Caki2 (cell line): ENCODE results near the gene PLXNA4. TPM values are rescaled to one million over a fixed set of nuclear protein-coding genes. Genes with fewer than 3 reads are reported as not detected.

Source experiments
- DNase-seq: peaks from one replicate; pipeline ENCODE4 v3.0.0-alpha.2; 2015; ENCODE audit warnings: low read depth
- in situ Hi-C: cut with HindIII; loops from 2 replicates; pipeline ENCODE4 v1.10.0; 2016; ENCODE audit warnings: low sequenced_read_pairs, low pct_unique_long_range_greater_than_20kb, mixed read lengths
- total RNA-seq: library from RNA; depleted of rRNA; stranded (reverse); fragments of >200 nt; shearing (Covaris generic); gene quantifications from 2 replicates; pipeline ENCODE4 v1.2.3, GENCODE V29; 2014; ENCODE audit warnings: low replicate concordance

PLXNA4 gene
- total RNA-seq, 1 experiment from 2014 or later, result 0.34 TPM

- in situ Hi-C loops, result no loop called here
- no peak for DNase-seq
These were observed 275.5 kb downstream of the PLXNA4 start for GRCh38 chr7:132300599-132301277.

GRCh38 chr7:132298790-132299189 lies 277.5 kb downstream of the PLXNA4 start:
- in situ Hi-C loops, result no loop called here
- DNase-seq, result no peak

DNA sequence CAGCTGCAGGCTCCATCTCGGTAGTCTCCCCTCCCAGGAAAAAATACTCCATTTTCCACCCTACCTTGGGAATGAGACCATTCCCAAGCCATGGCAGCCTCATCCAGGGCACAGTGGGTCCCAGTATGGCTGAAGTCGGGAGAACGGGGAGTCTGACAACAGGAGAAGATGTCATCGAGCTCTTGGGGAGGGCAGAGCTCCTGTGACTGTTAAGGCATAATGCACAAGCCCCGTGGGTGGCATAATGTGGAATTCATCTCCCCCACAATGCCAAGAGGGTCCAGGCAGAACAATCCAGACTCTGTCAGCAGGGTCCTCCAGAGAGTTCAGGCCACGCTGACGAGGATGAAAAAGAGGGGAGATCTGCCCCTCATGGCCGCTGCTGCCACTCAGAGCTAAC lies 279.4 kb downstream of the PLXNA4 start:
- in situ Hi-C loops, result no loop called here
- DNase-seq, result no peak

DNA sequence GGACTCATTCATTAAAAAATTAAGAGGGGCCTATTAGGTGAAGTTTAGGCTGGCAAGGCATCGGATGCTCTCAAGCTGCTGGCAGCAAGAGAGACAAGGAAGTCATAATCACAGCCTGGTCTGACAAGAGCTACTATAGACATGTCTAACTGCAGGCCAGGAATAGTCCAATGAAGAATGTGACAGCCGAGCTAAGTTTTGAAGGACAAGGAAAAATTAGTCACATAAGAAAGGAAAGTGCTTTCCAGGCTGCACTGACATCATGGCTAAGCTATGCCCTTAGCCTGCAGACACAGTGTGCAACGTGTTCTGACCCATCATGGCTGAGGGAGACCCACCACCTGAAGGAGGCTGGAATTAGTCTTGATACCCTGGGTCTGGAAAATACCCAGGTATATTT lies 281.1 kb downstream of the PLXNA4 start:
- in situ Hi-C loops, result no loop called here
- DNase-seq, result no peak

- in situ Hi-C loops, result no loop called here
- no peak for DNase-seq
These were observed 283.5 kb downstream of the PLXNA4 start for GRCh38 chr7:132292803-132293202.

DNA sequence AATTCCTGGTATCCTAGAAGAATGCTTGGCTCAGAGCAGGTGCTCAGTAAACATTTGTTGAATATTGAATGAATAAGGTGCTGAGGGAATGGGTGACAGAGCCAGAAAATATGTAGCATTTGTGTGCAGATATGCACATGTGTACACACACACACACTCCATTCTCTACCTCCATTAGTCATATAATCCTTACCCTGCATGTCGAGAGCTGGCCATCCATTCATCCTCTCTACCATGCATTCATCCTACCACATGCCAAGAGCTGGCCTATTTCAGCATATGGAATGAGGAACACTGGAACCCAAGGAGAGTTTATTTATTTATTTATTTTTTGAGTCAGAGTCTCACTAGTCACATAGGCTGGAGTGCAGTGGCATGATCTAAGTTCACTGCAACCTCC lies 284.8 kb downstream of the PLXNA4 start:
- no peak for DNase-seq
- in situ Hi-C loops, result no loop called here

DNA sequence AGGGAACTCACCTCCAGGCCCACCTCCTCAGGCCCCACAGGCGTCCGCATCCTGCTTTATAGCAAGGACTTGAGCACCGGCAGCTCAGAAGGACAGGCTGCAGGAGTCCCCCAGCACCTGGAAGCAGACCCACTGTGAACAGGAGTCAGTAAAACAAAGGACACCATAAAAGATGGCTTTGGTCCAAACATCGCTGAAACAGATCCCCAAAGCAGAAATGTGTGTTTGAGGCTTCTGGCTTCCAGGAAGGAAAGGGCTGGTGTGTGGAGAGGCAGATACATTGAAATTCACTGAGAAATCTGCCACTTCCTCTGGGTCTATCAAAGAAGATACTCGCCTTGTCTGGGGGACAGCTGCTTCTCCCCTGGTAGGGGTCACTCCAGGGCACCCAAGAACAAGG lies 286.2 kb downstream of the PLXNA4 start:
- in situ Hi-C loops, result no loop called here
- DNase-seq, result no peak

- in situ Hi-C loops, result no loop called here
- DNase-seq, result no peak
These were observed 289.4 kb downstream of the PLXNA4 start for GRCh38 chr7:132286836-132287235.

DNA sequence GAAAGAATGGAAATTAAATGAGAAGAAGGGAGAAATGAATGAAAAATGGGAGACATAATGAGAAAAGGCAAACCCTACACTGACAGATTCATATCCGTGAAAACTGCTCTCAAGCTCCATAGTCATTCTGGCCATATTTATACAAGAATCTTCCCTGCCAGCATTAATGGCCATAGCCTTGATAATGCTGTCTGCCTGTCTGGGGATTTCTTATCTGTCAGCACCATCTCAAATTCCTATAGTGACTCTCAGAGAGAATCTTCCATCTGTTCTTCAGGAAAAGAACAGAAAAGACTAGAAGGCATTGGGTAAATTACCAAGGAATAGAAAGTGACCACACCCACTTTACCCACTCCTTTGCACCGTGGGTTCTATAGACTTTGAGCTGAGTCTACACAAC lies 295.9 kb downstream of the PLXNA4 start:
- in situ Hi-C loops, result no loop called here
- no peak for DNase-seq

DNA sequence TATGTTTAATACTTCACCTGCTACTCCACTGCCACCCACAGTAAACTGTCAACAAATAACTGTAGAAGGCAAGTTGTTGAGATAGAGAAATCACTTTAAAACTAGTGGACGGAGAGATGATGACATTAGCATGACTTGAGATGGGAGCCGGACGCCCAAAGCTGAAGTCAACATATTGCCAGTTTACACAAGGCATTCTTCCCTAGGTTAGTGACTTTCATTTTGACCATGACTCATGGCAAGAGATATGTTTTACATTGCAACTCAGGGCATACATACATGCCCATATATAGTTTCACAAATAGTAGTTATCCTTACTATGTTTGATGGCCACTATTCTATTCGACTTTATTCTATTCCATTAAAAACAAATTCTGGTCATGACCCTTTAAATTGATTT lies 296.6 kb downstream of the PLXNA4 start:
- in situ Hi-C loops, result no loop called here

GRCh38 chr7:132276976-132277725 lies 299.1 kb downstream of the PLXNA4 start:
- in situ Hi-C loops, result no loop called here
- DNase-seq, result peak; percentile 27

More for the DNA sequence above, 296.6 kb downstream of the PLXNA4 start:
- DNase-seq, result no peak

- DNase-seq, result no peak
- in situ Hi-C loops, result no loop called here
These were observed 300.0 kb downstream of the PLXNA4 start for GRCh38 chr7:132276234-132276630.

- no peak for DNase-seq
- in situ Hi-C loops, result no loop called here
These were observed 300.6 kb downstream of the PLXNA4 start for GRCh38 chr7:132275416-132276233.

GRCh38 chr7:132272763-132273371 lies 303.4 kb downstream of the PLXNA4 start:
- no peak for DNase-seq
- in situ Hi-C loops, result no loop called here

DNA sequence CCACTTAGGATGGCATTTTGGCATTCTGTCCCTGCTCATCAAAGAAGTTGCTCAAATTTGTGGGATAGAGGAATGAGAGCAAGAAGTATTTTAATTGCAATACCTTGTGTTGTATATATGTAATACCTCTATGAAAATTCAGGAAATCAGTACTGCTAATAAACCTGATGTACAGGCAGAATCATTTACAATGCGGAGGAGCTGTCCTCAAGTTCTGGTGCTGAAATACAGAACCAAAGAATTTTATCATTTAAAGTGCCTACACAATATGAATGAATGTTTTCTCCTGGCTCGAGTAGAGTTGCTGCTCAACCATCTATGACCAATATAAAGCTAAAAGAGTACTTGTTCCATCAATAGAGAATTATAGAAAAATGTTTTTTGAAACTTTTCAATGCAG lies 305.8 kb downstream of the PLXNA4 start:
- in situ Hi-C loops, result no loop called here
- DNase-seq, result no peak

- in situ Hi-C loops, result no loop called here
- DNase-seq, result no peak
These were observed 306.6 kb downstream of the PLXNA4 start for GRCh38 chr7:132269718-132270117.

DNA sequence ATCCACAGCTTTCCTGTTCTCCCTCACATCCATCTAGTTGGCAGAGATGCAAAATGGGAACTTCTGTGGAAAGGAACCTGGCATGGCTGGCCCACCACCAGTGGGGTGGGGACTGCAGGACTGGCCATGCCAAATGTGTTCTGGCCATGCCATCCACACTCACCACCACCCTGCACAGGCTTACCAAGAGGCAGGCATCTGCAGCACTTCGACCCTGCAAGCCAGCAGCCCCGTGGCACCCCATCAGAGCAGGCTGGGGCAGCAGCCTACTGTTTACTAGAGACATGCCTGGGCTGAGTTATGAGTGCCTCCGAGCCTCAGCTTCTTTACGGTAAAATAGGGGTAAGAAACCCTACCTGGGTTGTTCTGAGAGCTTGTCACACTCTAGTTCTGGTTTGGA lies 313.1 kb downstream of the PLXNA4 start:
- in situ Hi-C loops, result no loop called here
- DNase-seq, result no peak

DNA sequence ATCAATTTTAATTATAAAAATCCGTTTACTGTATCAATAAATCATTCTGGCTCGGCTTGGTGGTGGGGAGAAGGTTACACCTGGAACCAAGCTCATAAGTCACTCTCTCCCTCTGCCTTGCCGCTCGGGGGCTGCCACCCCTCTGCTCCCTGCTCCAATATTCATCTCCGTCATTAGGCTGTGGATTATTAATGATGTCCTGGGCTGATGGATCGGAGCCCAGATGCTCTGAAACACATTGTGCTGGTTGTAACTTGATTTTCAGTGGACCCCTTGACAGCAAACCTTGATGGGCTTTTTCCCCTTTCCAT lies 314.2 kb downstream of the PLXNA4 start:
- in situ Hi-C loops, result no loop called here
- DNase-seq, result no peak
